Measurements from ENCODE around the gene MCF2L2.

DNA sequence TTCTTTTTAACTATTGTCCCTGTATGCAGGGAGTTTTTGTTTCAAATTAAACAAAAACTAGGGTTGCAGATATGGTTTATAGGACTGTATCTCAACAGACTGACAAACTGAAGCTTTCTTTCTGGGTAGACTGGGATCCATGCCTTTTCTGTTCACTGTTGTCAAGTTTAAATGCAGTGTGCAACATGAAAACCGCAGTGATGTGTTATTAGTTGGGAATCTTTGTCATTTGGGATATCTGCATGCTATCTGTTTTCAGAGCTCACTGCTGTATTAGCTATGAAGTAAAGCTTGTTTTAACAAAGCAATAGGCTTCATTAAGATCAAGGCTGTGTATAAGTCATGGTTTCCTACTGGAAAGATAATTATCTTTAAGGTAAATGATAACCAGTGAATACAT, 21.4 kb upstream of the MCF2L2 start:
- TF ChIP-seq EZH2 (IDR thresholded peaks at IDR 0.05) (no peak), POLR2AphosphoS5 (IDR thresholded peaks at IDR 0.05; ENCODE audit: borderline replicate concordance, low read depth, low read length) (no peak), FOXP2 (optimal IDR thresholded peaks at IDR 0.05; ENCODE audit: control extremely low read depth, extremely low read length, insufficient read depth) (no peak)

All from SK-N-MC (cell line).